Measurements from ENCODE around the gene CLBA1.

Gene CLBA1

GRCh38 chr14:104981699-104982541, 3.7 kb upstream of the CLBA1 start:
- no peak for DNase-seq

- DNase-seq = no peak
Measured at GRCh38 chr14:104982548-104983230, 2.9 kb upstream of the CLBA1 start.

- no peak for DNase-seq
Measured at GRCh38 chr14:104983231-104983721, 2.3 kb upstream of the CLBA1 start.

- no peak for DNase-seq
Measured at GRCh38 chr14:104984056-104984894, 1.3 kb upstream of the CLBA1 start.

- no peak for DNase-seq
Measured at GRCh38 chr14:104986487-104987164, 1.0 kb downstream of the CLBA1 start.

GRCh38 chr14:104989236-104989950, 3.8 kb downstream of the CLBA1 start:
- no peak for DNase-seq

GRCh38 chr14:104989951-104990303, 4.3 kb downstream of the CLBA1 start:
- DNase-seq = no peak

GRCh38 chr14:104991896-104992230, 6.3 kb downstream of the CLBA1 start:
- no peak for DNase-seq

GRCh38 chr14:104992501-104992900, 6.9 kb downstream of the CLBA1 start:
- DNase-seq = no peak

GRCh38 chr14:104993306-104993705, 7.7 kb downstream of the CLBA1 start:
- DNase-seq = no peak

GRCh38 chr14:104993808-104994591, 8.4 kb downstream of the CLBA1 start:
- no peak for DNase-seq

GRCh38 chr14:104994978-104995377, 9.4 kb downstream of the CLBA1 start:
- DNase-seq = no peak

GRCh38 chr14:104996032-104996431, 10.4 kb downstream of the CLBA1 start:
- DNase-seq = no peak

- DNase-seq = no peak
Measured at GRCh38 chr14:104996483-104996882, 10.9 kb downstream of the CLBA1 start.

- no peak for DNase-seq
Measured at GRCh38 chr14:104998801-104999200, 13.2 kb downstream of the CLBA1 start.

- no peak for DNase-seq
Measured at GRCh38 chr14:104999361-104999760, 13.8 kb downstream of the CLBA1 start.

- DNase-seq = no peak
Measured at GRCh38 chr14:105005329-105005928, 19.8 kb downstream of the CLBA1 start.

- no peak for DNase-seq
Measured at GRCh38 chr14:105005929-105006830, 20.6 kb downstream of the CLBA1 start.

- DNase-seq = no peak
Measured at GRCh38 chr14:105006831-105007592, 21.4 kb downstream of the CLBA1 start.

Data from fibroblast of upper back skin (primary cell).